Transverse colon (tissue), 4 donors: ENCODE results near the gene SGIP1.

ENCODE experiments used
- CTCF ChIP-seq, 5 experiments: fragments of 200-600 bp in 3 of 5; fragments of 450-650 bp in 2 of 5; sonication (generic) in 3 of 5; IDR thresholded peaks; 1 replicate in 2 of 5; 2 replicates in 3 of 5; pipeline ENCODE4 v1.5.1; 2016 to 2017; ENCODE audit warnings: antibody characterized with exemption in 5 of 5, inconsistent platforms in 3 of 5, mild to moderate bottlenecking in 2 of 5, moderate library complexity in 1 of 5
- EP300 ChIP-seq: sonication (generic); formaldehyde crosslinking; IDR thresholded peaks from one replicate; pipeline ENCODE4 v1.6.1; 2017; ENCODE audit warnings: antibody characterized with exemption, low read depth
- POLR2A ChIP-seq: fragments of 450-650 bp; IDR thresholded peaks from one replicate; pipeline ENCODE4 v1.6.1; 2016; ENCODE audit warnings: antibody characterized with exemption, mild to moderate bottlenecking, moderate library complexity
- POLR2AphosphoS5 ChIP-seq, 3 donors: sonication (generic); formaldehyde crosslinking; IDR thresholded peaks; one replicate each; pipeline ENCODE4 v1.6.1; 2016; ENCODE audit warnings: antibody characterized with exemption in 3 of 3

GRCh38 chr1:66535061-66535460 lies 1.1 kb downstream of the SGIP1 start:
- no peak for TF ChIP-seq CTCF (IDR thresholded peaks at IDR 0.05)
- TF ChIP-seq EP300, result no peak
- TF ChIP-seq POLR2AphosphoS5 (IDR thresholded peaks at IDR 0.05), result no peak
- TF ChIP-seq POLR2A, result no peak
